Iris pigment epithelial cell (primary cell): Measurements from ENCODE around the gene NR3C1.

Source experiments
- DNase-seq: peaks from one replicate; pipeline ENCODE4 v3.0.0-alpha.2; 2011; ENCODE audit warnings: low read depth

The NR3C1 gene

GRCh38 chr5:143231973-143232812 lies 171.3 kb downstream of the NR3C1 start:
- no peak for DNase-seq

DNA sequence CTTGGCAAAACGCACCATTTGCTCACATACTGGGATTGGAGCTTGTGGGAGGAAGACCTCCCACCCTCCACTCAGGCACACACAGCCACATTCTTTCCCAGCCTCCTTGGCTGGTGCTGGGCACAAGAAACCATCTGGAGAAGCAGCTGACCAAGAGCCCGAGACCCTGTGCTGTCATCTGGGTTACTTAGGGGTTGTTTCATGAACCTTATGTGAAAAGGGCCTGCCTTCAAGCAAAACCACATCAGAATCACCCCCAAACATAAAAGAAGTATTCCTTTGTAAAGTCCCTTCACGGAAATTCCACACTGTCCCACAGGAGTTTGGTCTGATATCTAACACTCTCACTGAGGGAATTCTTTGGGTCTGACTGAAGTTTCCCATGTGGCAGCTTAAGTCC lies 172.1 kb downstream of the NR3C1 start:
- no peak for DNase-seq

GRCh38 chr5:143230676-143230996 lies 172.8 kb downstream of the NR3C1 start:
- no peak for DNase-seq

GRCh38 chr5:143229896-143230675 lies 173.4 kb downstream of the NR3C1 start:
- DNase-seq = no peak

DNA sequence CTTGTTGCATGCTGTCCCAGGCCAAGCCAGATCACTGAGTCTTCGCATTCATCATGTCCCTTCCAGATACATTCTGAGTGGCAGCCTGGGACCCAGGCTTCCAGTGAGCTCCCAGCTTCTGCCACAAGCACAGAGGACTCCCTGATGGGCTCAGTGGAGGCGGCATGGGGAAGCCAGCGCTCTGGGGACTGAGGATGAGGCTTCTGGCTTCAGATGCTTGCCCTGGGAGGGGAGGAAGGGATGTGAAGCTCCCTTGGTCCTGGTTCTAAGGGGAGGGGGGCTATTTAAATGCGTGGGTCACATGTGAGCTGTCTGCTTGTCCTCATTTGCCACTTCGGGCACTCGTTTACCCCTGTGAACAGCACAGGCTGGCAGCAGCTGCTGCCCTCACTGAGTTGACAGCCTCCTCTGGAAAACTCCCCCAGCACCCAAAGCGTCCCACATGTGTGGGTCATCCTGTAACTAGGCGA lies 174.0 kb downstream of the NR3C1 start:
- no peak for DNase-seq

DNA sequence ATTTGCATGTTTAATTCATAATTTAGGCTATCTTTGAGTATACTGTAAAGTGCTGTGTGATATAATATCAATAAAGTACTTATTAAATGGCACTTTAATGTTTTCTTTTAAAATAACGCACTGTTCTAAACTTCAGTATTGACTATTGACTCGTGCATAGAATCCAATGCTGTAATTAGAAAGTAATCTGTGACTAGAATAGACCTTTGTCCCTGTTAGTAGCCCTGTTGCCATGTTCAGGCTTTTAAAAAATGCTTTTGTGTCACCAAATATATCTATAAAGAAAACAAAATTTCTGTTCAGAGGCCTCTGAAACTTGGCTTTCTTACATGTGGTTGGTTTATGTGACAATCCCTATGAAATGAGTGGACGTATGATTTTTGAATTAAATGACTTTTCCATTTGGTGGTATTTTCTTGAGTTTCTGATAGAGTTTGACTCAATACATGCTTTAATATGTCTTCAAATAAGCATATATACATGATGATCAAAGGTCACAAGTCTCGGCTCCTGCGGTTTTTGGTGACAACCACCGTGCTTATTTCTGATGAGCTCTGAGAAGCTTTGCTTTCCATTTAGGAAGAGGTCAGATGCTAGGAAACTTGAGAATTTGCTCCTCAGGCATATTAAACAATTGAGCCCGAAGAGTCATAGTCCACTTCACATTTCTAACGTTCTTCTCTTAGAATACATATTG lies 174.7 kb downstream of the NR3C1 start:
- no peak for DNase-seq
